Neural progenitor cell (in vitro differentiated cells): ENCODE data around the gene NANOGP8. TPM values are rescaled to one million over a fixed set of nuclear protein-coding genes. Genes with fewer than 3 reads are reported as not detected.

ENCODE experiments used
- DNase-seq: peaks from one replicate; pipeline ENCODE4 v3.0.0-alpha.2; 2016; ENCODE audit warnings: low spot score
- H2AFZ ChIP-seq: fragments of 200-600 bp; sonication (generic); replicated peaks from 2 replicates; pipeline ENCODE4 v1.6.1; 2016; ENCODE audit warnings: antibody characterized with exemption
- H3F3A ChIP-seq: fragments of 200-600 bp; sonication (generic); 2 replicates; pipeline ENCODE4 v1.6.1; 2016; ENCODE audit warnings: antibody characterized with exemption, low read depth
- H3K27ac ChIP-seq: fragments of 200-600 bp; sonication (generic); 2 replicates; pipeline ENCODE4 v1.5.1; 2016; ENCODE audit warnings: mild to moderate bottlenecking
- H3K27me3 ChIP-seq: fragments of 200-600 bp; sonication (generic); 2 replicates; pipeline ENCODE4 v1.6.1; 2016; ENCODE audit warnings: mild to moderate bottlenecking, moderate library complexity
- H3K36me3 ChIP-seq: fragments of 200-600 bp; sonication (generic); 2 replicates; pipeline ENCODE4 v1.5.1; 2016
- H3K4me1 ChIP-seq: fragments of 200-600 bp; sonication (generic); 2 replicates; pipeline ENCODE4 v1.6.1; 2016; ENCODE audit warnings: mixed run types
- H3K4me2 ChIP-seq: fragments of 200-600 bp; sonication (generic); 2 replicates; pipeline ENCODE4 v1.6.1; 2016
- H3K4me3 ChIP-seq: fragments of 200-600 bp; sonication (generic); 2 replicates; pipeline ENCODE4 v1.5.1; 2016
- H3K79me2 ChIP-seq: fragments of 200-600 bp; sonication (generic); 2 replicates; pipeline ENCODE4 v1.6.1; 2016; ENCODE audit warnings: low read depth
- H3K9ac ChIP-seq: fragments of 200-600 bp; sonication (generic); 2 replicates; pipeline ENCODE4 v1.6.1; 2016
- H3K9me3 ChIP-seq: fragments of 200-600 bp; sonication (generic); 2 replicates; pipeline ENCODE4 v1.5.1; 2016; ENCODE audit warnings: low read depth
- H4K20me1 ChIP-seq: fragments of 200-600 bp; sonication (generic); 2 replicates; pipeline ENCODE4 v1.6.1; 2016; ENCODE audit warnings: low read depth
- H3K27ac Mint-ChIP-seq: 3 replicates; pipeline ENCODE4 v1.8.0; 2021; ENCODE audit warnings: mixed read lengths
- H3K27me3 Mint-ChIP-seq: 2 replicates; pipeline ENCODE4 v1.8.0; 2022; ENCODE audit warnings: low read depth, mild to moderate bottlenecking, inconsistent platforms, moderate library complexity, mixed read lengths; ENCODE audit not compliant: insufficient read depth
- H3K36me3 Mint-ChIP-seq: 3 replicates; pipeline ENCODE4 v1.8.0; 2021; ENCODE audit warnings: mixed read lengths
- H3K4me1 Mint-ChIP-seq: 3 replicates; pipeline ENCODE4 v1.8.0; 2021; ENCODE audit warnings: mixed read lengths
- H3K4me3 Mint-ChIP-seq: 3 replicates; pipeline ENCODE4 v1.8.0; 2021; ENCODE audit warnings: mild to moderate bottlenecking, moderate library complexity, mixed read lengths
- H3K9me3 Mint-ChIP-seq: 3 replicates; pipeline ENCODE4 v1.8.0; 2020; ENCODE audit warnings: mixed read lengths
- CTCF ChIP-seq: fragments of 200-600 bp; sonication (generic); IDR thresholded peaks from 2 replicates; pipeline ENCODE4 v1.5.1; 2017; ENCODE audit warnings: antibody characterized with exemption, mild to moderate bottlenecking
- EZH2 ChIP-seq: fragments of 200-600 bp; sonication (generic); IDR thresholded peaks from 2 replicates; pipeline ENCODE4 v1.6.1; 2017; ENCODE audit warnings: antibody characterized with exemption, mild to moderate bottlenecking, moderate library complexity
- EZH2phosphoT487 ChIP-seq: fragments of 200-600 bp; sonication (generic); IDR thresholded peaks from 2 replicates; pipeline ENCODE4 v1.6.1; 2017; ENCODE audit warnings: antibody characterized with exemption
- total RNA-seq: library from RNA; depleted of rRNA; stranded (reverse); fragments of >200 nt; gene quantifications from 2 replicates; pipeline ENCODE4 v1.2.3, GENCODE V29; 2015; ENCODE audit warnings: low replicate concordance

Gene NANOGP8
- total RNA-seq, 1 donor from 2014 or later = not detected

GRCh38 chr15:35101335-35101734, 16.2 kb upstream of the NANOGP8 start:
- no peaks in the 10 kb centered on the region for H3K9me3 Mint-ChIP-seq
- no peak overlapping the region for H3K9ac ChIP-seq
- no peaks in the 10 kb centered on the region for H3K9me3 ChIP-seq
- H3K36me3 Mint-ChIP-seq = no peaks in the 10 kb centered on the region
- no peak overlapping the region for H3K27ac Mint-ChIP-seq
- H3K36me3 ChIP-seq = no peaks in the 10 kb centered on the region
- no peak overlapping the region for H3K27ac ChIP-seq
- H3F3A ChIP-seq = no peaks in the 10 kb centered on the region
- no peak overlapping the region for H3K4me3 Mint-ChIP-seq
- no peaks in the 10 kb centered on the region for H3K79me2 ChIP-seq
- no peak for DNase-seq
- H3K4me3 ChIP-seq = no peak overlapping the region
- H3K4me2 ChIP-seq = no peak overlapping the region
- TF ChIP-seq CTCF = no peak
- TF ChIP-seq EZH2phosphoT487 = no peak
- no peak for TF ChIP-seq EZH2
- H3K27me3 ChIP-seq = no peaks in the 10 kb centered on the region
- peaks cover 5% of the 10 kb centered on the region for H3K4me1 Mint-ChIP-seq
- H3K4me1 ChIP-seq = no peaks in the 10 kb centered on the region
- H4K20me1 ChIP-seq = no peaks in the 10 kb centered on the region
- no peak overlapping the region for H2AFZ ChIP-seq
- H3K27me3 Mint-ChIP-seq = no peaks in the 10 kb centered on the region

- Histone ChIP-seq H3K4me3 (no peak overlapping the region), H3K27me3 (no peaks in the 10 kb centered on the region), H3K36me3 (no peaks in the 10 kb centered on the region), H3K9ac (no peak overlapping the region), H3K4me2 (no peak overlapping the region), H3F3A (no peaks in the 10 kb centered on the region), H4K20me1 (no peaks in the 10 kb centered on the region), H3K79me2 (no peaks in the 10 kb centered on the region), H3K9me3 (no peaks in the 10 kb centered on the region), H3K4me1 (no peaks in the 10 kb centered on the region), H2AFZ (no peak overlapping the region), H3K27ac (no peak overlapping the region)
- no peak for DNase-seq
- no peak overlapping the region for H3K27ac Mint-ChIP-seq
- TF ChIP-seq EZH2 (no peak), EZH2phosphoT487 (no peak), CTCF (no peak)
- no peaks in the 10 kb centered on the region for H3K9me3 Mint-ChIP-seq
- no peak overlapping the region for H3K4me3 Mint-ChIP-seq
- H3K4me1 Mint-ChIP-seq = no peaks in the 10 kb centered on the region
- peaks cover 2% of the 10 kb centered on the region for H3K27me3 Mint-ChIP-seq
- H3K36me3 Mint-ChIP-seq = no peaks in the 10 kb centered on the region
Observed at GRCh38 chr15:35098737-35099136, 13.6 kb upstream of the NANOGP8 start.

GRCh38 chr15:35095941-35096340, 10.8 kb upstream of the NANOGP8 start:
- H3K4me1 ChIP-seq = no peaks in the 10 kb centered on the region
- no peaks in the 10 kb centered on the region for H3K9me3 ChIP-seq
- no peaks in the 10 kb centered on the region for H3F3A ChIP-seq
- Mint-ChIP-seq H3K27ac (no peak overlapping the region), H3K36me3 (peaks cover 2% of the 10 kb centered on the region), H3K9me3 (peaks cover 4% of the 10 kb centered on the region), H3K4me3 (no peak overlapping the region), H3K4me1 (no peaks in the 10 kb centered on the region), H3K27me3 (peaks cover 4% of the 10 kb centered on the region)
- H3K79me2 ChIP-seq = no peaks in the 10 kb centered on the region
- H3K27me3 ChIP-seq = no peaks in the 10 kb centered on the region
- TF ChIP-seq EZH2phosphoT487 = no peak
- TF ChIP-seq EZH2 = no peak
- TF ChIP-seq CTCF = no peak
- H4K20me1 ChIP-seq = no peaks in the 10 kb centered on the region
- H2AFZ ChIP-seq = no peak overlapping the region
- no peak for DNase-seq
- no peak overlapping the region for H3K9ac ChIP-seq
- no peak overlapping the region for H3K4me3 ChIP-seq
- H3K4me2 ChIP-seq = no peak overlapping the region
- H3K27ac ChIP-seq = no peak overlapping the region
- no peaks in the 10 kb centered on the region for H3K36me3 ChIP-seq
